Measurements from ENCODE around the gene ARHGAP24. TPM values are rescaled to one million over a fixed set of nuclear protein-coding genes. Genes with fewer than 3 reads are reported as not detected.

The ARHGAP24 gene
- total RNA-seq, 4 donors from 2014 or later, result 3.6 to 35.3 (median 7.2) TPM

- H3K27ac ChIP-seq, result peak overlapping the region in 3 of 4 donors; percentile 65 to 71 (median 66)
These were observed 303.1 kb downstream of the ARHGAP24 start for GRCh38 chr4:85777908-85778631.

GRCh38 chr4:85778632-85779131 lies 303.7 kb downstream of the ARHGAP24 start:
- Histone ChIP-seq H3K36me3 (no peaks in the 10 kb centered on the region), H3K9me3 (no peaks in the 10 kb centered on the region), H3K27ac (peak overlapping the region; percentile 1 to 71 (median 66)), H3K27me3 (no peaks in the 10 kb centered on the region), H3K4me3 (peak overlapping the region in 3 of 4 donors; percentile 30 to 52 (median 32)), H3K4me1 (peaks cover 0 to 33% (median 9%) of the 10 kb centered on the region in 3 donors)
- WGBS, 2 donors, result 40 to 68% methylated on average over 3 of the region's 3 CpGs
- intact Hi-C loops (cut with DNase I), result no loop called here
- TF ChIP-seq CTCF (IDR thresholded peaks at IDR 0.05) (no peak), POLR2A (IDR thresholded peaks at IDR 0.05) (no peak)
- no peak for DNase-seq

More at GRCh38 chr4:85777908-85778631, 303.1 kb downstream of the ARHGAP24 start:
- TF ChIP-seq POLR2A (IDR thresholded peaks at IDR 0.05), result no peak
- TF ChIP-seq CTCF (IDR thresholded peaks at IDR 0.05), result no peak
- no peaks in the 10 kb centered on the region for H3K36me3 ChIP-seq
- H3K4me1 ChIP-seq, result peaks cover 0 to 31% (median 9%) of the 10 kb centered on the region in 3 donors
- H3K9me3 ChIP-seq, result no peaks in the 10 kb centered on the region
- H3K4me3 ChIP-seq, result peak overlapping the region in 3 of 4 donors; percentile 30 to 52 (median 32)
- intact Hi-C loops (cut with DNase I), result no loop called here
- 50 to 64% methylated on average over 3 of the region's 3 CpGs for WGBS, 2 donors
- H3K27me3 ChIP-seq, result no peaks in the 10 kb centered on the region
- DNase-seq, result no peak

- intact Hi-C loops (cut with DNase I), result no loop called here
- H3K9me3 ChIP-seq, result no peaks in the 10 kb centered on the region
- peak overlapping the region in 3 of 4 donors; percentile 30 to 52 (median 32) for H3K4me3 ChIP-seq
- DNase-seq, result no peak
- peak overlapping the region; percentile 1 to 71 (median 66) for H3K27ac ChIP-seq
- TF ChIP-seq CTCF (IDR thresholded peaks at IDR 0.05), result no peak
- no peak for TF ChIP-seq POLR2A (IDR thresholded peaks at IDR 0.05)
- H3K36me3 ChIP-seq, result no peaks in the 10 kb centered on the region
- H3K27me3 ChIP-seq, result no peaks in the 10 kb centered on the region
- peaks cover 0 to 33% (median 7%) of the 10 kb centered on the region in 3 donors for H3K4me1 ChIP-seq
These were observed 304.2 kb downstream of the ARHGAP24 start for GRCh38 chr4:85779165-85779564.

- Histone ChIP-seq H3K27ac (no peak overlapping the region), H3K36me3 (no peaks in the 10 kb centered on the region), H3K27me3 (no peaks in the 10 kb centered on the region), H3K4me3 (peak overlapping the region in 1 of 4 donors; percentile 0), H3K9me3 (no peaks in the 10 kb centered on the region), H3K4me1 (peaks cover 0 to 38% (median 6%) of the 10 kb centered on the region in 3 donors)
- no peak for DNase-seq
- WGBS, 2 donors, result 38 to 47% methylated on average over 3 of the region's 3 CpGs
- TF ChIP-seq CTCF (IDR thresholded peaks at IDR 0.05) (no peak), POLR2A (IDR thresholded peaks at IDR 0.05) (no peak)
- intact Hi-C loops (cut with DNase I), result no loop called here
These were observed 305.7 kb downstream of the ARHGAP24 start for GRCh38 chr4:85780664-85781063.

- 40 to 61% methylated on average over 2 of the region's 2 CpGs for WGBS, 2 donors
- H3K27ac ChIP-seq, result no peak overlapping the region
- no peak for TF ChIP-seq CTCF (IDR thresholded peaks at IDR 0.05)
- TF ChIP-seq POLR2A (IDR thresholded peaks at IDR 0.05), result no peak
These were observed 308.5 kb downstream of the ARHGAP24 start for GRCh38 chr4:85783483-85783882.

More at GRCh38 chr4:85783483-85783882, 308.5 kb downstream of the ARHGAP24 start:
- peaks cover 0 to 32% (median 5%) of the 10 kb centered on the region in 3 donors for H3K4me1 ChIP-seq
- H3K4me3 ChIP-seq, result no peak overlapping the region
- intact Hi-C loops (cut with DNase I), result no loop called here
- no peak for DNase-seq
- H3K36me3 ChIP-seq, result no peaks in the 10 kb centered on the region
- no peaks in the 10 kb centered on the region for H3K27me3 ChIP-seq
- no peaks in the 10 kb centered on the region for H3K9me3 ChIP-seq

All from esophagus squamous epithelium (tissue), 5 donors.